ENCODE data around the gene ITPRID2. TPM values are rescaled to one million over a fixed set of nuclear protein-coding genes. Genes with fewer than 3 reads are reported as not detected.
A peak's percentile ranks its signal among the peaks of the same experiment; 100 is the strongest.

ITPRID2 gene
- total RNA-seq, 2 donors from 2014 or later, result 36.4 to 57.4 TPM

GRCh38 chr2:181977661-181978350 is 86.3 kb downstream of the ITPRID2 start:
- peak; percentile 87 for ATAC-seq (replicated peaks)
- no peaks in the 10 kb centered on the region for H3K36me3 Mint-ChIP-seq (ENCODE audit: low read depth)
- no peaks in the 10 kb centered on the region for H3K9me3 Mint-ChIP-seq
- H3K4me1 Mint-ChIP-seq, result peaks cover 4% of the 10 kb centered on the region
- H3K27me3 Mint-ChIP-seq, result peaks cover 9% of the 10 kb centered on the region
- peak overlapping the region; percentile 14 for H3K27ac Mint-ChIP-seq
- H3K4me3 Mint-ChIP-seq, result no peak overlapping the region

- peak; percentile 48 for ATAC-seq (replicated peaks)
- Mint-ChIP-seq H3K36me3 (ENCODE audit: low read depth) (no peaks in the 10 kb centered on the region), H3K4me1 (peaks cover 4% of the 10 kb centered on the region), H3K4me3 (no peak overlapping the region), H3K27ac (no peak overlapping the region), H3K9me3 (no peaks in the 10 kb centered on the region), H3K27me3 (peaks cover 9% of the 10 kb centered on the region)
These were observed 87.0 kb downstream of the ITPRID2 start for GRCh38 chr2:181978351-181979150.

Other genes starting within 250 kb of the ITPRID2 start
- not detected for gene CERKL, start 234.6 kb upstream of the ITPRID2 start, total RNA-seq
- not detected for gene NEUROD1, start 211.2 kb upstream of the ITPRID2 start, total RNA-seq
- gene PPP1R1C, start 94.1 kb downstream of the ITPRID2 start, total RNA-seq, result not detected